GM20000 (cell line): ENCODE data around the gene HPSE2.

Experiments
- DNase-seq: peaks from one replicate; pipeline ENCODE4 v3.0.0; 2012; ENCODE audit warnings: low spot score
- TF ChIP-seq, protein P1 (sequence below): IDR thresholded peaks from 2 replicates; pipeline ENCODE4 v1.5.1; 2012; ENCODE audit warnings: mild to moderate bottlenecking, control low read depth; ENCODE audit errors: extremely low read depth, missing control alignments

HPSE2 gene

DNA sequence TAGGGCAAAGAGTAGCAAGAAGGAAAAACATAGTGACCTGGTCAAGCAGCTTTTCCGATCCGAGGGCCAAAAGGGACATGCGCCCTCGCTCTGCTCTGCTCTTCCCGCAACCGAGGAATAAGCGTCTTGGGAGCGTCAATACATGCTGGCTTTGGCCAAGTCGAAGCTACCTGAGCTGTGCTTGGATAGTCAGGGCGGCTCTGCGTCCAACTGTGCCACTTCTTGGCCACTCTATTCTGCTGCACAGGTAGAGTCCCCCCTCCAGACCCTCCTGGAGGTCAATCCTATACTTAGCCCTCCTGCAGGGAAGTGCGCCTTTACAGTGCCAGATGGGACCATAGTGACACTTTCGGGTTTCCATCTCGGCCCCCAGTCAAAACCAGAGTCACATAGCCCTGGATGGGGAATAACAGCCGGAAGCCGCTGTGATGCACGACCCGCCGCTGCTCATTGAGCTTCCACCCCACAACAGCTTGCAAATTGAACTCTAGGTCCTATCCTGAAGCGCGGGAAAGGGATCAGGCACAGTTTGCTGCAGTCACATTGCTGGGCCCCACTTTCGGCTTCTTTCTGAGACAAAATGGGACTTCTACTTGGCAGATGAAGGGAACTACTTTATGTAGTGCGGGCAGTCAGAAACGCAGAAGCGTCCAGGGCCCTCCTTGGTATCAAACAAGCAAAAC, 1.1 kb upstream of the HPSE2 start:
- DNase-seq, result no peak
- TF ChIP-seq, protein P1, sequence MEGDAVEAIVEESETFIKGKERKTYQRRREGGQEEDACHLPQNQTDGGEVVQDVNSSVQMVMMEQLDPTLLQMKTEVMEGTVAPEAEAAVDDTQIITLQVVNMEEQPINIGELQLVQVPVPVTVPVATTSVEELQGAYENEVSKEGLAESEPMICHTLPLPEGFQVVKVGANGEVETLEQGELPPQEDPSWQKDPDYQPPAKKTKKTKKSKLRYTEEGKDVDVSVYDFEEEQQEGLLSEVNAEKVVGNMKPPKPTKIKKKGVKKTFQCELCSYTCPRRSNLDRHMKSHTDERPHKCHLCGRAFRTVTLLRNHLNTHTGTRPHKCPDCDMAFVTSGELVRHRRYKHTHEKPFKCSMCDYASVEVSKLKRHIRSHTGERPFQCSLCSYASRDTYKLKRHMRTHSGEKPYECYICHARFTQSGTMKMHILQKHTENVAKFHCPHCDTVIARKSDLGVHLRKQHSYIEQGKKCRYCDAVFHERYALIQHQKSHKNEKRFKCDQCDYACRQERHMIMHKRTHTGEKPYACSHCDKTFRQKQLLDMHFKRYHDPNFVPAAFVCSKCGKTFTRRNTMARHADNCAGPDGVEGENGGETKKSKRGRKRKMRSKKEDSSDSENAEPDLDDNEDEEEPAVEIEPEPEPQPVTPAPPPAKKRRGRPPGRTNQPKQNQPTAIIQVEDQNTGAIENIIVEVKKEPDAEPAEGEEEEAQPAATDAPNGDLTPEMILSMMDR, result no peak

DNA sequence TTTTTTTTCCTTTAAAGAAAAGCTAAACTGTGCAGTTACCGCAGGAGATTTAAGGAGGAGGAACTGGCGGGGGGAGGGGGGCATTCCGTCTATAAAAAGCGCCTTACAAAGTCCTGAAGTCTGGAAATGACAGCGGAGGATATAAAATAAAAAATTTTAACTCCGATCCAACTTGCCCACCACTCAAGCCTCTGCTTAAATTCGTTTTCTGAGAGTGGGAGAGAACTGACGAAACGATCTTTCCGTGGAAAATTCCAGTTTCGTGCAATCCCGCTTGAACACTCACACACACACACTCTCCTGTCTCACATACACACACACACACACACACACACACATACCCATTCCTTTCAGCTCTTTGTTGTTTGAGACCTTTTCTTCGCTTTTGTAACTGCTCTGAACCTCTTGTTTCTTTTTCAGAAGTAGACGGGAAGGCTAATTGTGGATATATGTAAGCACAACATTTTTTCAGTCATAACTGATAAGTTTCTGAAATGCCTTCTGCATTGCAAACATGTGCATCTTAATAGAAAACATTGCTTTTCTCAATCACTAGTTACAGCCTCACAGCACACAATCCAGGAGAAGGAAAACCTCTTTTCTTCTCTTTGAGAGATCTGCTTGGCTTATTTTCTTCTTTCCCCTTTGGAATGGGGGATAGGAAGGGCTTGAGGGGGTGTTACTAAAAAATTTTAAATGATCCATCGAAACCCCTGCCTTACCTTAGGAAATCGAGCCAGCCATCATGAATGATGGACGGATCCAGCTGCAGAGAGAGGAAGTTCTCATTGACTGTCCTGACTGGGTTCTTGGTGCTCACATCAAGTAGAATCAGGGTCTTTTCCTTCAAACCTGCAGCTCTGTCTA, 628 bp downstream of the HPSE2 start:
- TF ChIP-seq, protein P1, result no peak
- no peak for DNase-seq

DNA sequence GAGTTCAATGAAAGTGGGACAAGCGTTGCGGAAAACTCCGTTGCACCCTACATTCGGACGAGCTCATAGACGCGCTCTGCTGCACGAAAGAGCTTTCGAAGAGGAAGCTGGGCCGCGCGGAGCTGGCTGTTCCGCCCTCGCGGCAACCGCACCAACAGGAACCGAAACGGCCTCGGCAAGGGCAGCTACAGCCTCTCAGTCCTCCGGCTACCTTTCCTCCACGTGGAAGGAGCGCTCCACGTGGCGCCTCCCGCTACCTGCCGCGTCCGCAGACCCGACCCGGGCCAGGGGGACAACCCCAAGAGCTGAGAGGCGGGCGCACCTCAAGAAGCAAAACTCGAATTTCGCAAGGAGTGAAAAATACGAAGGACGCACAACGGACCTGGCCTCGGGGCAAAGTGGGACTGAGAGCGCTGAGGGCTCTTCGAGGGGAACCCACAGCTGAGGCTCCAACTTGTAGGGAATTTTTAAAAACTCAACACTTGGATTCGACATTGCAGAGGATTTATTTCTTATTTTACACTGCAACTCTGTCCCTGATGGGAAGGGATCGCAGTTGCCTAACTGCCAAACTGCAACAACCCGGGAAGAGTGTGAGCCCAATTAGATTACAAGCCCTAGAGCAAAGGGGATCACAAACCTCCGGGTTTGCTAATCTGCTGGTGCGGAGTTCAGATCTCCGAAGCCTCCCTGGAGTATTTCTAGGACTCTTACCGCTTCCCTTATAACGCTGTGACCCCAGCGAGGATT, 1.4 kb downstream of the HPSE2 start:
- TF ChIP-seq, protein P1, result no peak
- DNase-seq, result peak; percentile 88

DNA sequence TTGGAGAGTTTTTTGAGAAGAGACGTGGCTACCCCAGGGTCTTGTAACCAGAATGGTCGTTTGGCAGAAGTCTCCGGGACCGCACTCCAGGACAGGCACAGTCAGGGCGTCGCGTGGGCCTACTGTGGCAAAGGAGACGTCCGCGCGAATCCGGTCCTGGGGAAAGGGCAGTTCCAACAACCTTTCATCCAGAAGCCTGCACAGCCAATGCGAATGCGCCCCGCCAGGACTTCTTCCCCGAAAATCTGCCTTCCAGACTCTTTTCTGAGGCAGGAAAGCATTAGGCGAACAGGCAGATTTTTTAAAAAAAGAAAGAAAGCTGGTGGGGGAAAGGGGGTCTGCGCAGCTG, 2.0 kb downstream of the HPSE2 start:
- TF ChIP-seq, protein P1, result no peak
- no peak for DNase-seq

DNA sequence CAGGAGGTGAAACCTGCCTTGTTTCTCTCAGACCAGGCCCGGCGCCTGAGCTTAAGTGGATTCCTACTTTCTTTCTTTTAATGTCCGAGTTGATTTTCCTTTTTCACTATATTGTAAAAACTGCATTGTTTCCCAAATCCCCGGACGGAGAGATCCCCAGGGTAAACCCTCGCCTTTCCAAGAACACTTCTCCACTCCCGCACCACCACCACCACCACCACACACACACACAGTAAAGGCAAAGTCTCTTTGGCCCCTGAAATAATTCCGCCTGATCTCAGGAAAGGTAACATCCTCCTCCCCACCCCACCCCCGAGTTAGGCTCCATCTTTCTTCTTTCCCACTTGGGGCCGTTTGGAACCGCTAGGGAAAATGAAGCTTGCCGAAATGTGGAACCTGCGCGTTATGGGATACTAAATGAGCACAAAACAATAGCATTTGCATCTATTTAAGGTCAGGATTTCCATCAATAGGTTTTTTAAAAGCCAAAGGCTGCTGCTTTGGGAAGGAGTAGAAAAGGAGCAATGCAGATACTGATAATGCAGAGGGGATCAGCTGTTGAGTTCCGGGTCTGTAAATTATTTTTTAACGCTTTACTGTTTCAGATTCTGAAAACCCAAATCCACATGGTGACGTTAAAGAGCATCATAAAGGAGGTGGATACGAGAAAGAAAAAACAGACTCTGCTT, 2.5 kb downstream of the HPSE2 start:
- TF ChIP-seq, protein P1, result no peak

DNA sequence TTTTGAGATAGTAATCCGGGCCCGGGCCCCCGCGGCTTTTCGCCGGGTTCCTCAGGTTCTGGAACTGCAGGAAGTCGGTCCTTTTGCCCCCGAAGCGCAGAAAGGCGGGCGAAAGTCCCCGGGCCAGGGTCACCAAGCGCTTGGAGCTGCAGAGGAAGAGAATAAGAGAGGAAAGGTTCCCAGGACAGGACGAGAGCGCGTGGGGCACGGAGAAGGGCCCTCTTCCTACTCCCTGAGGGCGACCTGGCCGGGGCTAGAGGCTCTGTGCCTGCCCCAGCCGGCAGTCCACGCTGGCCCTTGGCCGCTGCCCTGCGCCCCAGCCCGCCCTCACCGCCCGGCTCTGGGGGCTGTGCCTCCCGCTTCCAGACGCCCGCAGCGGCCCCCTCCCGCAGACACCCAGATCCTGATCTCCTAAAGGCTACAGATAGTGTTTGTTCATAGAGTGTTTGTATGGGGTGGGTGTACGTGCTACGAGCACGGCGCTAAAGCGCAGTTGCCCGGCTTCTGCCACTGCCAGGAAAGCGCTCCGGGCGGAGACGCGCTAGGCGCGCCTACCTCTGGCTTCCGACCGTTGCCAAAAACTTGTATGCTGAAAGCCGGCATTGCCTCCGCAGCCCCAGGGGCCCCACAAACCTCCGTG, 3.2 kb downstream of the HPSE2 start:
- TF ChIP-seq, protein P1, result no peak
- DNase-seq, result peak; percentile 32

More for the DNA sequence above, 2.5 kb downstream of the HPSE2 start:
- no peak for DNase-seq
